Naive thymus-derived CD4-positive, alpha-beta T cell (primary cell): ENCODE data around the gene GHR. TPM values are rescaled to one million over a fixed set of nuclear protein-coding genes. Genes with fewer than 3 reads are reported as not detected.
A peak's percentile ranks its signal among the peaks of the same experiment; 100 is the strongest.
"Not testable (repeated sequence)": the region's sequence is repeated elsewhere in the genome, so short reads cannot be mapped to it uniquely, and the experiment has no call there.

Experiments
- ATAC-seq: fragments of 150-1000 bp; cut with Tn5 transposase; 2 replicates; pipeline ENCODE4 v1.10.0; 2021; ENCODE audit warnings: mild to moderate bottlenecking, moderate library complexity
- CTCF ChIA-PET: fragments of 350-600 bp; sonication (Branson Sonifier 250); formaldehyde crosslinking; loops from one replicate; lab custom pipeline; 2021; ENCODE audit warnings: antibody characterized with exemption; lab: Charles Lee
- POLR2A ChIA-PET: fragments of 350-600 bp; sonication (Branson Sonifier 250); formaldehyde crosslinking; loops from one replicate; lab custom pipeline; 2021; ENCODE audit warnings: antibody characterized with exemption, inconsistent platforms; lab: Charles Lee
- DNase-seq, 9 donors: peaks; one replicate each; pipeline versions ENCODE4 v3.0.0 to v3.0.0-alpha.2; 2020 to 2022; ENCODE audit warnings: mixed read lengths in 1 of 9
- H3K27ac ChIP-seq: one replicate; pipeline ENCODE4 v1.7.0; 2013; ENCODE audit warnings: mild to moderate bottlenecking, low read depth, low read length, moderate library complexity
- H3K27me3 ChIP-seq, 2 donors: one replicate each; pipeline ENCODE4 v1.7.0; 2013; ENCODE audit warnings: low read length in 2 of 2, mild to moderate bottlenecking in 2 of 2, moderate library complexity in 2 of 2; ENCODE audit not compliant: control insufficient read depth in 2 of 2, insufficient read depth in 2 of 2
- H3K36me3 ChIP-seq, 3 experiments: 1 replicate in 2 of 3; 2 replicates in 1 of 3; pipeline ENCODE4 v1.7.0; 2013; ENCODE audit warnings: low read length in 3 of 3, mild to moderate bottlenecking in 3 of 3, moderate library complexity in 1 of 3; ENCODE audit not compliant: insufficient read depth in 3 of 3, control insufficient read depth in 2 of 3
- H3K4me1 ChIP-seq, 2 donors: one replicate each; pipeline ENCODE4 v1.7.0; 2013; ENCODE audit warnings: low read length in 2 of 2, mild to moderate bottlenecking in 2 of 2, moderate library complexity in 1 of 2; ENCODE audit not compliant: control insufficient read depth in 2 of 2, insufficient read depth in 2 of 2
- H3K4me3 ChIP-seq: 2 replicates; pipeline ENCODE4 v1.7.0; 2013; ENCODE audit warnings: mild to moderate bottlenecking, low read length
- H3K9me3 ChIP-seq, 3 experiments: 1 replicate in 2 of 3; 2 replicates in 1 of 3; pipeline ENCODE4 v1.7.0; 2013; ENCODE audit warnings: low read length in 3 of 3; ENCODE audit not compliant: control insufficient read depth in 2 of 3
- H3K27ac Mint-ChIP-seq, 9 donors: one replicate each; pipeline ENCODE4 v1.8.0; 2020 to 2022; ENCODE audit warnings: mixed read lengths in 9 of 9, mild to moderate bottlenecking in 8 of 9, moderate library complexity in 5 of 9, inconsistent platforms in 2 of 9
- H3K27me3 Mint-ChIP-seq, 5 donors: one replicate each; pipeline ENCODE4 v1.8.0; 2021 to 2022; ENCODE audit warnings: mixed read lengths in 5 of 5, mild to moderate bottlenecking in 1 of 5
- H3K36me3 Mint-ChIP-seq, 5 donors: one replicate each; pipeline ENCODE4 v1.8.0; 2020 to 2022; ENCODE audit warnings: mixed read lengths in 5 of 5, mild to moderate bottlenecking in 3 of 5, inconsistent platforms in 1 of 5
- H3K4me1 Mint-ChIP-seq, 7 donors: one replicate each; pipeline ENCODE4 v1.8.0; 2020 to 2022; ENCODE audit warnings: mixed read lengths in 7 of 7, mild to moderate bottlenecking in 3 of 7, inconsistent platforms in 1 of 7
- H3K4me3 Mint-ChIP-seq, 10 donors: one replicate each; pipeline ENCODE4 v1.8.0; 2020 to 2022; ENCODE audit warnings: mild to moderate bottlenecking in 10 of 10, mixed read lengths in 10 of 10, moderate library complexity in 6 of 10, inconsistent platforms in 2 of 10
- H3K9me3 Mint-ChIP-seq, 11 donors: one replicate each; pipeline ENCODE4 v1.8.0; 2020 to 2022; ENCODE audit warnings: mixed read lengths in 11 of 11, mild to moderate bottlenecking in 4 of 11, inconsistent platforms in 1 of 11, moderate library complexity in 1 of 11
- intact Hi-C, 2 donors: fragments of 100-400 bp; cut with micrococcal nuclease; formaldehyde crosslinking; loops; one replicate each; pipeline ENCODE4 v1.15.1; 2023
- polyA plus RNA-seq, 2 donors: library from polyadenylated mRNA; unstranded; fragments of 300-500 nt; fragmentation: Illumina TruSeq; gene quantifications; one replicate each; pipeline ENCODE4 v1.2.3, GENCODE V29; 2021
- total RNA-seq, 6 experiments: library from RNA in 5 of 6; stranded (reverse) in 5 of 6; gene quantifications; 1 replicate in 5 of 6; 2 replicates in 1 of 6; pipeline ENCODE4 v1.2.3 and lab custom pipeline; 2021 to 2026

Gene GHR
- total and polyA plus RNA-seq, 7 experiments from 2014 or later, result not detected

DNA sequence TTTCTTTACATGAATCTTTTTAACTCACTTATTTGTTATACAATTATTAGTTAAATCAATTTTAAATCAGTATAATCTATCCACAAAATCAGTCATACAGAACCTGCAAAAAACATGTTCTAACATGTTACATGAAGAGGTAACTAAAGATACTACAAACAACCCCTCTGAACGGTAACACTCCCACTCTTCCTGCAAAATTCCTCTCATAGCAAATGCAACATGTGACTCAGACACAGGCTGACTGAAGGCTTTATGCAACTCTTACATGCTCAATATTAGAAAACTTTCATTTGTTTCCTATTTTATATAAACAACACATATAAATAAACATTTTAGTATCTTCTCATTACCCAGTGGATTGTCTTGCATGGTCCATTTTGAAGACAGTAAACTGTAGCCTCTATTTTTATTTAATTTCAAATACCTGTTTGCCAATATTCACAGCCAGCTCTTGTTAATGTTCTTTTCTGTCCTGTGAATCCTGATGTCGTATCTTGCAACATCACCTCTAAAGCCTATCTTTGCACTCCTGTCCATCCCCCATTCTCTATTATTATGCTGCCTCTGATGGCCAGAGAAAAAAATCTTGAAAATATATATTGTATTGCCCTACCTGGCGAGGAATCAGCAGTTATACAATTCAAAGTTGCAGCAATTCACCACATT is 232.9 kb downstream of the GHR start:
- no peaks in the 10 kb centered on the region for H3K36me3 ChIP-seq
- no peaks in the 10 kb centered on the region for H3K9me3 ChIP-seq
- no peak for DNase-seq
- intact Hi-C loops, result no loop called here
- H3K4me3 ChIP-seq, result no peak overlapping the region
- no peaks in the 10 kb centered on the region for H3K27me3 ChIP-seq
- Mint-ChIP-seq H3K4me3 (no peak overlapping the region), H3K9me3 (peaks cover 0 to 15% (median 3%) of the 10 kb centered on the region in 11 donors), H3K4me1 (peaks cover 0 to 3% (median 0%) of the 10 kb centered on the region in 7 donors), H3K27me3 (peaks cover 8 to 20% (median 13%) of the 10 kb centered on the region in 5 donors), H3K27ac (no peak overlapping the region), H3K36me3 (no peaks in the 10 kb centered on the region)
- ChIA-PET CTCF (no interaction called here), POLR2A (no interaction called here)
- H3K27ac ChIP-seq, result no peak overlapping the region
- ATAC-seq, result no peak
- no peaks in the 10 kb centered on the region for H3K4me1 ChIP-seq

DNA sequence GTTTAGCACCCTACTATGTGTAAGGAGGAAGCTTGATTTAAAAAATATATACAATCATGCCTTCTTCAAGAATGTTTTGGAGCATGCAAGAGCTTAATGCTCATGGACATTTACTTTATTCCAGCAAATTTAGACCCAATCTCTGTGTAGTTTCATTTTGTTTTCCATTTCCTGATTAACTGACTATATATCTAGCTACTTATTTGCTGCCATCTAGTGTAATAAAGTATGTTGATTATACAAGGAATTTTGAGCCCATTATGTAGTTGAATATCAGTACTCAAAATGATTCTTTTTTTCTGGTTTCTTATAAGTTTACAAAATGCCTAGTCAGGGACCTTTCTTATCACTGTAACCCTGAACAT is 233.4 kb downstream of the GHR start:
- ATAC-seq, result no peak
- ChIA-PET POLR2A (no interaction called here), CTCF (no interaction called here)
- H3K9me3 Mint-ChIP-seq, result peaks cover 0 to 16% (median 4%) of the 10 kb centered on the region in 11 donors
- Histone ChIP-seq H3K27me3 (no peaks in the 10 kb centered on the region), H3K9me3 (no peaks in the 10 kb centered on the region), H3K4me1 (no peaks in the 10 kb centered on the region), H3K4me3 (no peak overlapping the region), H3K36me3 (no peaks in the 10 kb centered on the region), H3K27ac (no peak overlapping the region)
- H3K4me1 Mint-ChIP-seq, result peaks cover 0 to 3% (median 0%) of the 10 kb centered on the region in 7 donors
- intact Hi-C loops, result no loop called here
- no peak overlapping the region for H3K27ac Mint-ChIP-seq
- no peaks in the 10 kb centered on the region for H3K36me3 Mint-ChIP-seq
- DNase-seq, result no peak
- H3K27me3 Mint-ChIP-seq, result peaks cover 8 to 21% (median 13%) of the 10 kb centered on the region in 5 donors
- H3K4me3 Mint-ChIP-seq, result peak overlapping the region in 1 of 10 donors; percentile 35

DNA sequence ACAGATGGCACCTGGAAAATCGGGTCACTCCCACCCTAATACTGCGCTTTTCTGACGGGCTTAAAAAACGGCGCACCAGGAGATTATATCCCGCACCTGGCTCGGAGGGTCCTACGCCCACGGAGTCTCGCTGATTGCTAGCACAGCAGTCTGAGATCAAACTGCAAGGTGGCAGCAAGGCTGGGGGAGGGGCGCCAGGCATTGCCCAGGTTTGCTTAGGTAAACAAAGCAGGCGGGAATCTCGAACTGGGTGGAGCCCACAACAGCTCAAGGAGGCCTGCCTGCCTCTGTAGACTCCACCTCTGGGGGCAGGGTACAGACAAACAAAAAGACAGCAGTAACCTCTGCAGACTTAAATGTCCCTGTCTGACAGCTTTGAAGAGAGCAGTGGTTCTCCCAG is 236.6 kb downstream of the GHR start:
- H3K4me3 ChIP-seq, H3K27ac Mint-ChIP-seq, ATAC-seq, H3K4me1 Mint-ChIP-seq, intact Hi-C loops, DNase-seq, H3K4me3 Mint-ChIP-seq, H3K4me1 ChIP-seq, H3K27ac ChIP-seq, H3K36me3 ChIP-seq, H3K27me3 ChIP-seq, H3K36me3 Mint-ChIP-seq, POLR2A ChIA-PET, H3K9me3 ChIP-seq, CTCF ChIA-PET: not testable (repeated sequence)
- peaks cover 0 to 16% (median 7%) of the 10 kb centered on the region in 11 donors for H3K9me3 Mint-ChIP-seq
- peaks cover 8 to 21% (median 13%) of the 10 kb centered on the region in 5 donors for H3K27me3 Mint-ChIP-seq

DNA sequence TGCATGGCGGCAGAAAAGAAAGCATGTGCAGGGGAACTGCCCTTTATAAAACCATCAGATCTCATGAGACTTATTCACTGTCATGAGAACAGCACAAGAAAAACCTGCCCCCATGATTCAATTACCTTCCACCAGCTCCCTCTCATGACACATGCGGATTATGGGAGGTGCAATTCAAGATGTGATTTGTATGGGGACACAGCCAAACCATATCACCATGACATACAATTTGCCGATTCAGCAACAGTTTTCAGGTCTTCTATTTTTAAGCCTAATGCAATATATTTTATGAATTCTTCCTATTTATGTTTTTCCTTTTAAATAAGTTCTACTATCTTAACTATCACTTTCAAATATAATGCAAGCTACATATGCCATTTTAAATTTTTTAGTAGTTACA is 242.6 kb downstream of the GHR start:
- H3K9me3 Mint-ChIP-seq, result peaks cover 0 to 8% (median 4%) of the 10 kb centered on the region in 11 donors
- H3K27me3 Mint-ChIP-seq, result peaks cover 0 to 11% (median 6%) of the 10 kb centered on the region in 5 donors

DNA sequence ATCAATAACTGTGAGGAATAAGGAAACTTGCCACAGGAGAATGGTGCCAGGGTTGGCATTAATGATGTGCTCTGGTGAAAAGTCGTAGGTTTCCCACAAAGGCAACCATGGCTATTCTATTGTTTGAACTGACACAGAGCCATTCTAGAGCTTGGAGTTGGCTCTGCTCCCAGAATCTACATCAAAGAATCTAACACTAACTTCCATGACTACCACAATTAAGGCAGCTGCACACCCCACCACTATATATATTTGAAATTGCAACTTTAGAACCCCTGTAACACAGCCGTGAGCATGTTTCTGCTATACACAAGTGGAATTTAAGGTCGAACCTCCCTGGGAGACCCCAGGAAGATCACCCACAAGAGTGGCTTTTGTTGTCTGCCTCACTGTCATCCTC is 243.6 kb downstream of the GHR start:
- H3K4me1 Mint-ChIP-seq, result no peaks in the 10 kb centered on the region
- peaks cover 0 to 8% (median 3%) of the 10 kb centered on the region in 11 donors for H3K9me3 Mint-ChIP-seq
- H3K27ac ChIP-seq, result no peak overlapping the region
- no peaks in the 10 kb centered on the region for H3K9me3 ChIP-seq
- no peaks in the 10 kb centered on the region for H3K36me3 Mint-ChIP-seq
- no peak overlapping the region for H3K4me3 ChIP-seq
- intact Hi-C loops, result no loop called here
- peaks cover 0 to 11% (median 6%) of the 10 kb centered on the region in 5 donors for H3K27me3 Mint-ChIP-seq
- no peak overlapping the region for H3K27ac Mint-ChIP-seq
- no peaks in the 10 kb centered on the region for H3K36me3 ChIP-seq
- H3K27me3 ChIP-seq, result no peaks in the 10 kb centered on the region
- ATAC-seq, result no peak
- no peak overlapping the region for H3K4me3 Mint-ChIP-seq
- ChIA-PET CTCF (no interaction called here), POLR2A (no interaction called here)
- DNase-seq, result no peak
- H3K4me1 ChIP-seq, result no peaks in the 10 kb centered on the region

More for the DNA sequence above, 242.6 kb downstream of the GHR start:
- ATAC-seq, result no peak
- Mint-ChIP-seq H3K27ac (no peak overlapping the region), H3K36me3 (no peaks in the 10 kb centered on the region), H3K4me3 (no peak overlapping the region), H3K4me1 (no peaks in the 10 kb centered on the region)
- CTCF ChIA-PET, result no interaction called here
- Histone ChIP-seq H3K9me3 (no peaks in the 10 kb centered on the region), H3K27me3 (no peaks in the 10 kb centered on the region), H3K4me1 (no peaks in the 10 kb centered on the region), H3K27ac (no peak overlapping the region), H3K4me3 (no peak overlapping the region), H3K36me3 (no peaks in the 10 kb centered on the region)
- POLR2A ChIA-PET, result no interaction called here
- DNase-seq, result no peak
- intact Hi-C loops, result no loop called here

DNA sequence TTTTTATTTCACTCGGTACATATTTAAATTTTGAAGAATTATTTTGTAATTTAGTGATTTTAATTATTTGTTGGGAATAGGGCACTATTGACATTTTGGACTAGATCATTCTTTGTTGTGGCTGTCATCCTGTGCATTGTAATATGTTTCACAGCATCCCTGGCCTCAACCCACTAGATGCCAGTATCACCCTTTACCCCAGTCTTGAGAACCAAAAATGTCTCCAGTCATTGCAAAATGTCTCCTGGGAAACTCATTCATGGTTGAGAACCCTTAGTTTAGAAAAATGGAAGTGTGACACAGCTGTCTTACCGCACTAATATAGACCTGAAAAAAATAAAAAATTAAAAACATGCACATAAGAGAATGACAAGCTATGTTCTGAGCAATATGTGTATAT is 245.0 kb downstream of the GHR start:
- CTCF ChIA-PET, result no interaction called here

DNA sequence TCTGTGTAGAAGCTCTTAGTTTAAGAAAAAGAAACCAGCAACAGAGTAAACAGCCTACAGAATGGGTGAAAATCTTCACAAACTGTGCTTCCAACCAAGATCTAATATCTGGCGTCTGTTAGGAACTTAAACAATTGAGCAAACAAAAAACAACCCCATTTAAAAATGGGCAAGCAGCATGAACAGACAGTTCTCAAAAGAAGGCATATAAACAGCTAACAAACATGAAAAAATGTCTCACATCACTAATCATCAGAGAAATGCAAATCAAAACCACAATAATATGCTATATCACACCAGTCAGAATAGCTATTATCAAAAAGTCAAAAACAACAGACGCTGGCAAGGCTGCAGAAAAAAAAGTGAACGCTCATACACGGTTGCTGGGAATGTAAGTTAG is 249.7 kb downstream of the GHR start:
- Histone ChIP-seq H3K4me1 (no peaks in the 10 kb centered on the region), H3K9me3 (no peaks in the 10 kb centered on the region), H3K27ac (no peak overlapping the region), H3K27me3 (no peaks in the 10 kb centered on the region), H3K36me3 (no peaks in the 10 kb centered on the region), H3K4me3 (no peak overlapping the region)
- no peak overlapping the region for H3K4me3 Mint-ChIP-seq
- DNase-seq (no peak), ATAC-seq (no peak)
- H3K36me3 Mint-ChIP-seq, result no peaks in the 10 kb centered on the region
- H3K4me1 Mint-ChIP-seq, result no peaks in the 10 kb centered on the region
- intact Hi-C loops, result no loop called here
- peaks cover 0 to 19% (median 4%) of the 10 kb centered on the region in 11 donors for H3K9me3 Mint-ChIP-seq
- peaks cover 0 to 6% (median 0%) of the 10 kb centered on the region in 5 donors for H3K27me3 Mint-ChIP-seq
- POLR2A ChIA-PET, result no interaction called here
- no peak overlapping the region for H3K27ac Mint-ChIP-seq
- CTCF ChIA-PET, result interaction anchor here (0.6 kb wide), 1 partner anchor 819 kb away, joined by 3 read pairs; no protein-coding TSS in a partner anchor

More for the DNA sequence above, 245.0 kb downstream of the GHR start:
- POLR2A ChIA-PET, result no interaction called here
- DNase-seq (no peak), ATAC-seq (no peak)
- no peak overlapping the region for H3K27ac Mint-ChIP-seq
- Histone ChIP-seq H3K4me1 (no peaks in the 10 kb centered on the region), H3K27me3 (no peaks in the 10 kb centered on the region), H3K9me3 (no peaks in the 10 kb centered on the region), H3K36me3 (no peaks in the 10 kb centered on the region), H3K27ac (no peak overlapping the region), H3K4me3 (no peak overlapping the region)
- H3K36me3 Mint-ChIP-seq, result no peaks in the 10 kb centered on the region
- intact Hi-C loops, result no loop called here
- peaks cover 0 to 11% (median 6%) of the 10 kb centered on the region in 5 donors for H3K27me3 Mint-ChIP-seq
- peaks cover 0 to 19% (median 3%) of the 10 kb centered on the region in 11 donors for H3K9me3 Mint-ChIP-seq
- no peak overlapping the region for H3K4me3 Mint-ChIP-seq
- no peaks in the 10 kb centered on the region for H3K4me1 Mint-ChIP-seq
